Measurements from ENCODE around the gene STX12. TPM values are rescaled to one million over a fixed set of nuclear protein-coding genes. Genes with fewer than 3 reads are reported as not detected.

Gene STX12
- total and polyA plus RNA-seq, 12 donors = 18.4 to 81.9 (median 55.4) TPM

GRCh38 chr1:27872059-27872801 lies 99.2 kb downstream of the STX12 start, which contains the start of gene THEMIS2:
Gene THEMIS2, plus strand, starts transcription at chr1:27872544. Its CDS starts 28 bp downstream, at chr1:27872572.
- Histone ChIP-seq H3K27ac (peak within 1 kb of the TSS; percentile 24 to 82 (median 51)), H3K4me1 (replicated peaks in 1 of 2) (peaks cover 5 to 9% of the 10 kb centered on the region in 2 donors)

DNA sequence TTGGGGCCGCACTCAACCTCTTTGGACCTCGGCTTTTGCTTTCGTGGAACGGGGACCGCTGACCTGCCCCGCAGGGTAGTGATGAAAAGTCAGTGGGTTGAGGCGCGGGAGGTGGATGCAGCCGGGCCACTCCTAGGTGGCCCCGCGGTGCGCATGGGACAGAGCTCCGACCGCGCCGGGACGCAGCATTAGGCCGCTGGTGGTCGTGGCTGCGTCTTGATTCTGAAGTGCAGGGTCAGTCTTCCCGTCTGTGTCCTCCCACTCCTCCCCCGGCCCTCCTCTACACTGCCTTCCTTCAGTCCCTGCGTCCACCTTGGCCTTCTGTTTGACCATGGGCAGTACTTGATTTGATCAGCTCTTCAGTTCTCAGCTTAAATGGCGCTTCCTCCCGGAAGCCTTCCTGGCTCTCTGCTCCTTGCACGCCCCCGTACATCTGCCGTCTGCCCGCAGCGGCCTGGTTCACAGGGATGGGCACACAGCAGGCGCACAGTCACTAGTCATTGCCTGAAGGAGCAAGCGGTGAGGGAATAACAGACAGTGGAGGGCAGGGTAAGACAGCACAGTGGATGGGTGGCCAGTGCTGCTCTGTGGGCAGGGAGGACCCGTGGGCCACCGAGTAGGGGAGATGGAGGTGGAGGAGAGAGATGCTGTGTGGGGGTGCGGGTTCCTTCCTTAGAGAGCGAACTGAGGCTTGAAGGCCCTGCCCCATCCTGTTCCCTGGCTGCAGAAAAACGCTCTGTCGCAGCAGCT lies 100.0 kb downstream of the STX12 start:
- 12 to 18% (median 14%) methylated on average over 25 to 38 of the region's 38 CpGs for WGBS, 4 donors
- Histone ChIP-seq H3K4me1 (replicated peaks in 1 of 2) (peaks cover 5 to 6% of the 10 kb centered on the region in 2 donors), H3K36me3 (replicated peaks in 1 of 2) (no peaks in the 10 kb centered on the region), H3K4me3 (peak overlapping the region in 3 of 4 donors; percentile 23 to 71 (median 28)), H3K27ac (peak overlapping the region; percentile 24 to 82 (median 51)), H3K27me3 (no peaks in the 10 kb centered on the region), H3K9me3 (replicated peaks in 1 of 3) (no peaks in the 10 kb centered on the region)
- TF ChIP-seq POLR2A (IDR thresholded peaks at IDR 0.05) = no peak
- TF ChIP-seq, protein P1, sequence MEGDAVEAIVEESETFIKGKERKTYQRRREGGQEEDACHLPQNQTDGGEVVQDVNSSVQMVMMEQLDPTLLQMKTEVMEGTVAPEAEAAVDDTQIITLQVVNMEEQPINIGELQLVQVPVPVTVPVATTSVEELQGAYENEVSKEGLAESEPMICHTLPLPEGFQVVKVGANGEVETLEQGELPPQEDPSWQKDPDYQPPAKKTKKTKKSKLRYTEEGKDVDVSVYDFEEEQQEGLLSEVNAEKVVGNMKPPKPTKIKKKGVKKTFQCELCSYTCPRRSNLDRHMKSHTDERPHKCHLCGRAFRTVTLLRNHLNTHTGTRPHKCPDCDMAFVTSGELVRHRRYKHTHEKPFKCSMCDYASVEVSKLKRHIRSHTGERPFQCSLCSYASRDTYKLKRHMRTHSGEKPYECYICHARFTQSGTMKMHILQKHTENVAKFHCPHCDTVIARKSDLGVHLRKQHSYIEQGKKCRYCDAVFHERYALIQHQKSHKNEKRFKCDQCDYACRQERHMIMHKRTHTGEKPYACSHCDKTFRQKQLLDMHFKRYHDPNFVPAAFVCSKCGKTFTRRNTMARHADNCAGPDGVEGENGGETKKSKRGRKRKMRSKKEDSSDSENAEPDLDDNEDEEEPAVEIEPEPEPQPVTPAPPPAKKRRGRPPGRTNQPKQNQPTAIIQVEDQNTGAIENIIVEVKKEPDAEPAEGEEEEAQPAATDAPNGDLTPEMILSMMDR (IDR thresholded peaks at IDR 0.05) = no peak
- intact Hi-C loops (cut with DNase I) = no loop called here
- peak in 1 of 7 donors; percentile 50 for DNase-seq

More at GRCh38 chr1:27872059-27872801, 99.2 kb downstream of the STX12 start, which contains the start of gene THEMIS2:
- intact Hi-C loops (cut with DNase I) = no loop called here
- peak in 4 of 7 donors; percentile 42 to 65 (median 59) for DNase-seq
- Histone ChIP-seq H3K4me3 (peak within 1 kb of the TSS in 3 of 4 donors; percentile 23 to 71 (median 28)), H3K36me3 (replicated peaks in 1 of 2) (no peaks in the 10 kb centered on the region), H3K27me3 (no peaks in the 10 kb centered on the region), H3K9me3 (replicated peaks in 1 of 3) (no peaks in the 10 kb centered on the region)
- TF ChIP-seq POLR2A (IDR thresholded peaks at IDR 0.05) = peak; percentile 35 to 53
- TF ChIP-seq, protein P1 (IDR thresholded peaks at IDR 0.05) = no peak
- 8 to 68% (median 34%) methylated on average over 7 to 53 of the region's 53 CpGs for WGBS, 4 donors

GRCh38 chr1:27873671-27874384 lies 100.8 kb downstream of the STX12 start:
- intact Hi-C loops (cut with DNase I) = no loop called here
- 69 to 87% (median 70%) methylated on average over 16 of the region's 16 CpGs for WGBS, 4 donors
- Histone ChIP-seq H3K4me3 (peak overlapping the region in 1 of 4 donors; percentile 71), H3K27ac (peak overlapping the region; percentile 24 to 82 (median 55)), H3K4me1 (replicated peaks in 1 of 2) (peaks cover 5 to 6% of the 10 kb centered on the region in 2 donors), H3K9me3 (replicated peaks in 1 of 3) (no peaks in the 10 kb centered on the region), H3K27me3 (no peaks in the 10 kb centered on the region), H3K36me3 (replicated peaks in 1 of 2) (no peaks in the 10 kb centered on the region)
- no peak for TF ChIP-seq POLR2A (IDR thresholded peaks at IDR 0.05)
- TF ChIP-seq, protein P1 (IDR thresholded peaks at IDR 0.05) = no peak
- DNase-seq = peak in 2 of 7 donors; percentile 38 to 57

Small RNA genes within 50 kb of the gene (small RNA-seq; reads per million reads assigned to genes)
- gene AL020997.2 (0 reads per million in 2 donors), gene RNU6-1245P (0 reads per million in 2 donors), gene SCARNA1 (61.3 to 177 reads per million in 2 donors)

Other genes with a start within 250 kb of the STX12 start
- 100 to 1,000 TPM in 1 of 9 donors, 10 to 100 TPM in 8; 15.3 to 111 (median 71.0) TPM for gene AHDC1, start 169.1 kb upstream of the STX12 start, total RNA-seq
- gene AHDC1, start 169.1 kb upstream of the STX12 start, polyA plus RNA-seq = 10 to 100 TPM; 10.4 to 98.5 (median 27.0) TPM
- gene FGR, start 138.0 kb upstream of the STX12 start, total RNA-seq = 10 to 100 TPM in 4 of 9 donors, 1 to 10 TPM in 5; 1.5 to 16.0 (median 8.0) TPM
- 10 to 100 TPM in 2 of 3 donors, 1 to 10 TPM in 1; 6.0 to 51.9 (median 11.3) TPM for gene FGR, start 138.0 kb upstream of the STX12 start, polyA plus RNA-seq
- 100 to 1,000 TPM in 6 of 9 donors, 10 to 100 TPM in 3; 67.6 to 379 (median 146) TPM for gene IFI6, start 101.0 kb upstream of the STX12 start, total RNA-seq
- gene IFI6, start 101.0 kb upstream of the STX12 start, polyA plus RNA-seq = 100 to 1,000 TPM; 213 to 611 (median 223) TPM
- 10 to 100 TPM in 4 of 9 donors, 1 to 10 TPM in 5; 4.0 to 12.4 (median 9.5) TPM for gene FAM76A, start 47.3 kb upstream of the STX12 start, total RNA-seq
- gene FAM76A, start 47.3 kb upstream of the STX12 start, polyA plus RNA-seq = 1 to 10 TPM; 2.9 to 7.6 (median 4.9) TPM
- gene PPP1R8, start 57.6 kb downstream of the STX12 start, total RNA-seq = 10 to 100 TPM; 20.7 to 63.5 (median 30.9) TPM
- gene PPP1R8, start 57.6 kb downstream of the STX12 start, polyA plus RNA-seq = 10 to 100 TPM; 16.9 to 45.0 (median 19.6) TPM
- gene THEMIS2, start 99.3 kb downstream of the STX12 start, total RNA-seq = 10 to 100 TPM in 7 of 9 donors, 1 to 10 TPM in 2; 1.9 to 58.0 (median 22.0) TPM
- 10 to 100 TPM in 2 of 3 donors, 1 to 10 TPM in 1; 8.6 to 27.1 (median 13.9) TPM for gene THEMIS2, start 99.3 kb downstream of the STX12 start, polyA plus RNA-seq
- gene RPA2, start 141.4 kb downstream of the STX12 start, total RNA-seq = 10 to 100 TPM; 16.8 to 50.2 (median 35.6) TPM
- gene RPA2, start 141.4 kb downstream of the STX12 start, polyA plus RNA-seq = 10 to 100 TPM; 15.6 to 36.4 (median 20.2) TPM
- not detected for gene SMPDL3B, start 161.8 kb downstream of the STX12 start, total RNA-seq
- gene SMPDL3B, start 161.8 kb downstream of the STX12 start, polyA plus RNA-seq = under 1 TPM in 1 of 3 donors, not detected in 2; 0.26 TPM
- gene XKR8, start 186.8 kb downstream of the STX12 start, total RNA-seq = 10 to 100 TPM in 2 of 9 donors, 1 to 10 TPM in 7; 2.6 to 10.7 (median 5.6) TPM
- 1 to 10 TPM; 2.7 to 8.0 (median 5.3) TPM for gene XKR8, start 186.8 kb downstream of the STX12 start, polyA plus RNA-seq